H1 (cell line): ENCODE results near the gene HFE. TPM values are rescaled to one million over a fixed set of nuclear protein-coding genes. Genes with fewer than 3 reads are reported as not detected.

Experiments
- ATF2 ChIP-seq: IDR thresholded peaks from 2 replicates; pipeline ENCODE4 v1.6.1; 2012; ENCODE audit warnings: low read length, inconsistent platforms
- CBX5 ChIP-seq: fragments of 300-800, 300-1000 bp; sonication (generic); IDR thresholded peaks from 2 replicates; pipeline ENCODE4 v1.7.1; 2016; ENCODE audit warnings: antibody characterized with exemption, low read length, low read depth
- GABPA ChIP-seq: IDR thresholded peaks from 2 replicates; pipeline ENCODE4 v1.6.1; 2011; ENCODE audit warnings: mild to moderate bottlenecking, low read length, moderate library complexity, borderline replicate concordance; ENCODE audit not compliant: insufficient read depth
- KDM5A ChIP-seq: fragments of 200-600 bp; IDR thresholded peaks from 2 replicates; pipeline ENCODE4 v1.7.1; 2012; ENCODE audit warnings: mild to moderate bottlenecking, low read length, inconsistent platforms, mixed read lengths
- MAX ChIP-seq: IDR thresholded peaks from 2 replicates; pipeline ENCODE4 v1.6.1; 2012; ENCODE audit warnings: inconsistent platforms
- PHF8 ChIP-seq: fragments of 200-600 bp; sonication (generic); conservative IDR thresholded peaks from 2 replicates; pipeline ENCODE4 v1.7.1; 2012; ENCODE audit warnings: low read depth, mild to moderate bottlenecking, inconsistent platforms, low read length, moderate library complexity
- POU5F1 ChIP-seq: IDR thresholded peaks from 2 replicates; pipeline ENCODE4 v1.6.1; 2011; ENCODE audit warnings: low read depth, mild to moderate bottlenecking, low read length, moderate library complexity
- RXRA ChIP-seq: IDR thresholded peaks from 2 replicates; pipeline ENCODE4 v1.6.1; 2011; ENCODE audit warnings: low read depth, mild to moderate bottlenecking, low read length, moderate library complexity; ENCODE audit not compliant: insufficient read depth
- YY1 ChIP-seq: IDR thresholded peaks from 2 replicates; pipeline ENCODE4 v1.6.1; 2011; ENCODE audit warnings: low read depth, mild to moderate bottlenecking, low read length
- polyA plus RNA-seq, 7 experiments: library from polyadenylated mRNA; depleted of rRNA in 3 of 7; stranded (reverse) in 5 of 7; unstranded in 2 of 7; fragments of >200 nt in 5 of 7; fragments of 200-250 nt in 2 of 7; gene quantifications; 1 replicate in 5 of 7; 2 replicates in 1 of 7; 4 replicates in 1 of 7; pipeline versions ENCODE4 v1.2.1 to v1.2.3, GENCODE V29; 2011 to 2013; ENCODE audit warnings: missing spikeins in 2 of 7, mixed read lengths in 2 of 7
- total RNA-seq: library from RNA; stranded (reverse); fragmentation: NEBNext Ultra II Directional; extraction: Animal tissue kit (Norgen Biotek cat#: 25700); gene quantifications from 2 replicates; pipeline ENCODE4 v1.2.1, GENCODE V29; 2021

Gene HFE
- total and polyA plus RNA-seq, 2 of the 8 experiments (the other 6 are each of a cell fraction or from before 2014, with no cell fraction given): 1.6 to 2.0 TPM

- TF ChIP-seq ATF2 (no peak), YY1 (no peak), MAX (no peak), POU5F1 (no peak), RXRA (no peak), PHF8 (no peak), CBX5 (no peak), GABPA (no peak), KDM5A (no peak)
Measured at GRCh38 chr6:26104457-26105108, 17.4 kb downstream of the HFE start (continued).
